Neutrophil (primary cell): ENCODE measurements around the gene ADAD2.

Experiments used
- H3K27ac ChIP-seq: fragments of 200-600 bp; sonication (generic); 2 replicates; pipeline ENCODE4 v1.5.1; 2016; ENCODE audit warnings: mild to moderate bottlenecking, moderate library complexity
- H3K27me3 ChIP-seq: fragments of 200-600 bp; sonication (generic); 2 replicates; pipeline ENCODE4 v1.6.0; 2016; ENCODE audit warnings: mild to moderate bottlenecking
- H3K36me3 ChIP-seq: fragments of 200-600 bp; sonication (generic); 2 replicates; pipeline ENCODE4 v1.5.1; 2017
- H3K4me1 ChIP-seq, 2 experiments: fragments of 200-600 bp in 1 of 2; sonication (generic) in 1 of 2; 1 replicate in 1 of 2; 2 replicates in 1 of 2; pipeline versions ENCODE4 v1.5.1 to v1.6.1; 2013 to 2016; ENCODE audit warnings: low read depth in 1 of 2, low read length in 1 of 2, mild to moderate bottlenecking in 1 of 2, moderate library complexity in 1 of 2; ENCODE audit not compliant: control insufficient read depth in 1 of 2, insufficient read depth in 1 of 2
- H3K4me3 ChIP-seq, 2 experiments: fragments of 200-600 bp in 1 of 2; sonication (generic) in 1 of 2; 1 replicate in 1 of 2; 2 replicates in 1 of 2; pipeline ENCODE4 v1.5.1; 2013 to 2016; ENCODE audit warnings: low read depth in 1 of 2, low read length in 1 of 2, mild to moderate bottlenecking in 1 of 2, moderate library complexity in 1 of 2
- H3K9me3 ChIP-seq: fragments of 200-600 bp; sonication (generic); 2 replicates; pipeline ENCODE4 v1.5.1; 2016
- TF ChIP-seq, protein P1 (sequence below): fragments of 200-600 bp; sonication (generic); IDR thresholded peaks from 2 replicates; pipeline ENCODE4 v1.5.1; 2016; ENCODE audit warnings: antibody characterized with exemption

Gene ADAD2

GRCh38 chr16:84190731-84191388, at the start of gene ADAD2:
TSS of gene ADAD2 (plus strand) at chr16:84191157. CDS start at chr16:84191231, 74 bp downstream.
- no peak within 1 kb of the TSS for H3K27ac ChIP-seq
- no peaks in the 10 kb centered on the region for H3K36me3 ChIP-seq
- H3K9me3 ChIP-seq, result no peaks in the 10 kb centered on the region
- TF ChIP-seq, protein P1, sequence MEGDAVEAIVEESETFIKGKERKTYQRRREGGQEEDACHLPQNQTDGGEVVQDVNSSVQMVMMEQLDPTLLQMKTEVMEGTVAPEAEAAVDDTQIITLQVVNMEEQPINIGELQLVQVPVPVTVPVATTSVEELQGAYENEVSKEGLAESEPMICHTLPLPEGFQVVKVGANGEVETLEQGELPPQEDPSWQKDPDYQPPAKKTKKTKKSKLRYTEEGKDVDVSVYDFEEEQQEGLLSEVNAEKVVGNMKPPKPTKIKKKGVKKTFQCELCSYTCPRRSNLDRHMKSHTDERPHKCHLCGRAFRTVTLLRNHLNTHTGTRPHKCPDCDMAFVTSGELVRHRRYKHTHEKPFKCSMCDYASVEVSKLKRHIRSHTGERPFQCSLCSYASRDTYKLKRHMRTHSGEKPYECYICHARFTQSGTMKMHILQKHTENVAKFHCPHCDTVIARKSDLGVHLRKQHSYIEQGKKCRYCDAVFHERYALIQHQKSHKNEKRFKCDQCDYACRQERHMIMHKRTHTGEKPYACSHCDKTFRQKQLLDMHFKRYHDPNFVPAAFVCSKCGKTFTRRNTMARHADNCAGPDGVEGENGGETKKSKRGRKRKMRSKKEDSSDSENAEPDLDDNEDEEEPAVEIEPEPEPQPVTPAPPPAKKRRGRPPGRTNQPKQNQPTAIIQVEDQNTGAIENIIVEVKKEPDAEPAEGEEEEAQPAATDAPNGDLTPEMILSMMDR, result no peak
- H3K4me3 ChIP-seq, result no peak within 1 kb of the TSS
- H3K27me3 ChIP-seq, result peaks cover 19% of the 10 kb centered on the region
- peaks cover 10 to 12% of the 10 kb centered on the region in 2 experiments for H3K4me1 ChIP-seq

GRCh38 chr16:84143081-84143480, 47.9 kb upstream of the ADAD2 start:
- H3K4me3 ChIP-seq, result no peak overlapping the region

GRCh38 chr16:84143784-84144199, 47.2 kb upstream of the ADAD2 start:
- Histone ChIP-seq H3K36me3 (no peaks in the 10 kb centered on the region), H3K27ac (peak overlapping the region; percentile 77), H3K4me3 (peak overlapping the region; percentile 70 to 92), H3K27me3 (peaks cover 39% of the 10 kb centered on the region), H3K4me1 (peaks cover 10 to 13% of the 10 kb centered on the region in 2 experiments), H3K9me3 (no peaks in the 10 kb centered on the region)
- TF ChIP-seq, protein P1, result no peak

More at GRCh38 chr16:84143081-84143480, 47.9 kb upstream of the ADAD2 start:
- Histone ChIP-seq H3K9me3 (no peaks in the 10 kb centered on the region), H3K27me3 (peaks cover 33% of the 10 kb centered on the region), H3K27ac (no peak overlapping the region), H3K36me3 (no peaks in the 10 kb centered on the region), H3K4me1 (peaks cover 10 to 13% of the 10 kb centered on the region in 2 experiments)
- TF ChIP-seq, protein P1, result no peak

DNA sequence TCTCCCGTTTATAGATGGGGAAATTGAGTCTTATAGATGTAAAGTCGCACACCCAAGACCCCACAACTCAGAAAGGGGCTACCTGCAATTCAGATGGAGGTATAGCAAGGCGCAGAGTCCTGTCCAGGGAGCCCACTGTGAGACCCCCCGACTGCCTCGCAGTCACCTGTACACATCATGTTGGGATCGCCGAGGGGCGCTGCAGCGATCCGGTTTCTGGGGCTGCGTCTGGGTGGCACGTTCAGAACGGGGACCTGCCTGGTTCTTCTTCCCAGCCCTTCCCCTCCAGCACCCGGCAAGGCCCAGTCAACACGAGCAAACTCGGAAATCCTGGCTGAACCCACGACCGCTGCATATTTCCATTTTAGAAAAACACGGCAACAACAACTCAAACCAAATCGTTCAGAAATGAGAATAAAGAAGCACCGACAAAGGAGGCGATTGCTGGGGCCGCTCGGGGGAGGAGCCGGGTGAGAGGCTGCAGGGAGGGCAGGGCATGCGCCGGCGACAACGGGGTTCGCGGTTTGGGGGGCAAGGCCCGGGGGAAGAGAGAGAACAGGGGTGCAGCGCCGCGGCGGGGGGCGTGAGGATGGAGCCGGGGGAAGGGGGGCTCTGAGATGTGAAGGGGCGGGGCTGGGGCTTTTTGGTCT, 46.6 kb upstream of the ADAD2 start:
- Histone ChIP-seq H3K9me3 (no peaks in the 10 kb centered on the region), H3K36me3 (no peaks in the 10 kb centered on the region), H3K4me3 (peak overlapping the region; percentile 70 to 92), H3K27ac (peak overlapping the region; percentile 77), H3K27me3 (peaks cover 42% of the 10 kb centered on the region), H3K4me1 (peaks cover 10 to 13% of the 10 kb centered on the region in 2 experiments)
- TF ChIP-seq, protein P1, result no peak

- Histone ChIP-seq H3K4me3 (peak within 1 kb of the TSS; percentile 70 to 92), H3K36me3 (no peaks in the 10 kb centered on the region), H3K27me3 (peaks cover 43% of the 10 kb centered on the region), H3K9me3 (no peaks in the 10 kb centered on the region), H3K27ac (peak within 1 kb of the TSS; percentile 77), H3K4me1 (peaks cover 10 to 13% of the 10 kb centered on the region in 2 experiments)
- TF ChIP-seq, protein P1, result no peak
Observed at GRCh38 chr16:84144859-84145639, 45.9 kb upstream of the ADAD2 start, which contains the start of the genes DNAAF1 and HSDL1. TSS of gene DNAAF1 (plus strand) at chr16:84145308. CDS start at chr16:84145441, 133 bp downstream. TSS of gene HSDL1 (minus strand) at chr16:84145177. CDS start at chr16:84131321, 13,856 bp downstream.
